Liver (tissue), 9 donors: ENCODE measurements around the gene CDH23. TPM values are rescaled to one million over a fixed set of nuclear protein-coding genes. Genes with fewer than 3 reads are reported as not detected.

Experiments
- DNase-seq: peaks from one replicate; pipeline ENCODE4 v3.0.0-alpha.2; 2017; ENCODE audit warnings: low spot score
- H3K27ac ChIP-seq, 2 donors: one replicate each; pipeline ENCODE4 v1.7.0; 2013; ENCODE audit warnings: inconsistent platforms in 2 of 2, low read length in 2 of 2, control low read depth in 1 of 2, low read depth in 1 of 2, mild to moderate bottlenecking in 1 of 2
- H3K27me3 ChIP-seq, 4 donors: one replicate each; pipeline versions ENCODE4 v1.6.1 to v1.7.0; 2013; ENCODE audit warnings: low read length in 3 of 4, inconsistent platforms in 1 of 4, mild to moderate bottlenecking in 1 of 4, moderate library complexity in 1 of 4; ENCODE audit not compliant: control insufficient read depth in 4 of 4, insufficient read depth in 4 of 4
- H3K36me3 ChIP-seq, 4 donors: one replicate each; pipeline versions ENCODE4 v1.6.1 to v1.7.0; 2013; ENCODE audit warnings: low read length in 3 of 4, mild to moderate bottlenecking in 3 of 4, low read depth in 1 of 4, moderate library complexity in 1 of 4; ENCODE audit not compliant: control insufficient read depth in 4 of 4, insufficient read depth in 3 of 4
- H3K4me1 ChIP-seq, 4 donors: one replicate each; pipeline versions ENCODE4 v1.6.1 to v1.7.0; 2013; ENCODE audit warnings: low read length in 3 of 4, mild to moderate bottlenecking in 3 of 4, moderate library complexity in 1 of 4; ENCODE audit not compliant: control insufficient read depth in 4 of 4, insufficient read depth in 4 of 4
- H3K4me3 ChIP-seq, 3 donors: one replicate each; pipeline versions ENCODE4 v1.6.1 to v1.7.0; 2013; ENCODE audit warnings: low read length in 3 of 3, control low read depth in 1 of 3, low read depth in 1 of 3, mild to moderate bottlenecking in 1 of 3
- H3K9ac ChIP-seq, 2 donors: one replicate each; pipeline ENCODE4 v1.7.0; 2013; ENCODE audit warnings: low read length in 2 of 2, mild to moderate bottlenecking in 2 of 2, moderate library complexity in 2 of 2, control low read depth in 1 of 2, low read depth in 1 of 2
- H3K9me3 ChIP-seq, 4 donors: one replicate each; pipeline versions ENCODE4 v1.6.1 to v1.7.0; 2013; ENCODE audit warnings: low read length in 3 of 4; ENCODE audit not compliant: control insufficient read depth in 4 of 4
- EGR1 ChIP-seq, 2 donors: IDR thresholded peaks; 2 replicates each; pipeline ENCODE4 v1.6.1; 2016 to 2018; ENCODE audit warnings: antibody characterized with exemption in 2 of 2, low read depth in 2 of 2
- FOXA1 ChIP-seq: IDR thresholded peaks from 2 replicates; pipeline ENCODE4 v1.6.1; 2016; ENCODE audit warnings: antibody characterized with exemption
- FOXA2 ChIP-seq: IDR thresholded peaks from 2 replicates; pipeline ENCODE4 v1.6.1; 2016; ENCODE audit warnings: antibody characterized with exemption
- GABPA ChIP-seq, 2 donors: IDR thresholded peaks in 1 of 2; conservative IDR thresholded peaks in 1 of 2; 2 replicates each; pipeline ENCODE4 v1.6.1; 2016; ENCODE audit warnings: antibody characterized with exemption in 2 of 2, mild to moderate bottlenecking in 1 of 2, moderate library complexity in 1 of 2
- HNF4G ChIP-seq: IDR thresholded peaks from 2 replicates; pipeline ENCODE4 v1.6.1; 2016; ENCODE audit warnings: antibody characterized with exemption
- JUND ChIP-seq, 2 donors: IDR thresholded peaks; 2 replicates each; pipeline ENCODE4 v1.6.1; 2016; ENCODE audit warnings: antibody characterized with exemption in 2 of 2
- NR2F2 ChIP-seq: IDR thresholded peaks from 2 replicates; pipeline ENCODE4 v1.6.1; 2016; ENCODE audit warnings: antibody characterized with exemption
- RAD21 ChIP-seq, 2 donors: IDR thresholded peaks; 2 replicates each; pipeline ENCODE4 v1.6.1; 2016; ENCODE audit warnings: antibody characterized with exemption in 2 of 2, mild to moderate bottlenecking in 2 of 2
- RXRA ChIP-seq, 2 donors: IDR thresholded peaks; 2 replicates each; pipeline ENCODE4 v1.6.1; 2017 to 2018; ENCODE audit warnings: antibody characterized with exemption in 2 of 2, mild to moderate bottlenecking in 1 of 2
- SP1 ChIP-seq: IDR thresholded peaks from 2 replicates; pipeline ENCODE4 v1.6.1; 2018; ENCODE audit warnings: antibody characterized with exemption, mild to moderate bottlenecking
- TAF1 ChIP-seq: conservative IDR thresholded peaks from 2 replicates; pipeline ENCODE4 v1.6.1; 2016; ENCODE audit warnings: antibody characterized with exemption, mild to moderate bottlenecking
- YY1 ChIP-seq: IDR thresholded peaks from 2 replicates; pipeline ENCODE4 v1.6.1; 2016; ENCODE audit warnings: antibody characterized with exemption, mild to moderate bottlenecking
- WGBS: extraction: QIAGEN DNeasy Blood & Tissue Kit; methylation state at CpG from one replicate; pipeline ENCODE4 v1.1.7; 2013; 5-methylcytosine and 5-hydroxymethylcytosine counted together
- polyA plus RNA-seq, 2 donors: library from polyadenylated mRNA; stranded (reverse) in 1 of 2; unstranded in 1 of 2; fragments of 200-250 nt in 1 of 2; fragments of >200 nt in 1 of 2; fragmentation: Nextera tagmentation in 1 of 2; extraction: Ambion mirVana in 1 of 2; gene quantifications; one replicate each; pipeline versions ENCODE4 v1.2.1 to v1.2.3, GENCODE V29; 2013 to 2015
- total RNA-seq, 2 donors: library from RNA; depleted of rRNA; stranded (reverse); fragments of >200 nt; gene quantifications; one replicate each; pipeline ENCODE4 v1.2.3, GENCODE V29; 2014
- TF ChIP-seq, protein P1 (sequence below): IDR thresholded peaks from 2 replicates; pipeline ENCODE4 v1.6.1; 2016; ENCODE audit warnings: antibody characterized with exemption, mild to moderate bottlenecking
- TF ChIP-seq, protein P2 (sequence below): IDR thresholded peaks from 2 replicates; pipeline ENCODE4 v1.6.1; 2016; ENCODE audit warnings: antibody characterized with exemption
- TF ChIP-seq, protein P3 (sequence below): IDR thresholded peaks from 2 replicates; pipeline ENCODE4 v1.6.1; 2016; ENCODE audit warnings: antibody characterized with exemption
- TF ChIP-seq, protein P4 (sequence below): fragments of 150-350 bp; IDR thresholded peaks from 2 replicates; pipeline ENCODE4 v1.5.1; 2017; ENCODE audit warnings: improper control_type of control experiment, low read depth, low read length; ENCODE audit not compliant: missing input control
- TF ChIP-seq, protein P5 (sequence below): IDR thresholded peaks from 2 replicates; pipeline ENCODE4 v1.6.1; 2016; ENCODE audit warnings: antibody characterized with exemption
- donor health status: healthy.
- donor health status: healthy.
- donor health status: healthy.
- donor health status: healthy.
- donor health status: healthy.

CDH23 gene
- total and polyA plus RNA-seq, 4 donors: 1.5 to 4.7 (median 3.4) TPM

DNA sequence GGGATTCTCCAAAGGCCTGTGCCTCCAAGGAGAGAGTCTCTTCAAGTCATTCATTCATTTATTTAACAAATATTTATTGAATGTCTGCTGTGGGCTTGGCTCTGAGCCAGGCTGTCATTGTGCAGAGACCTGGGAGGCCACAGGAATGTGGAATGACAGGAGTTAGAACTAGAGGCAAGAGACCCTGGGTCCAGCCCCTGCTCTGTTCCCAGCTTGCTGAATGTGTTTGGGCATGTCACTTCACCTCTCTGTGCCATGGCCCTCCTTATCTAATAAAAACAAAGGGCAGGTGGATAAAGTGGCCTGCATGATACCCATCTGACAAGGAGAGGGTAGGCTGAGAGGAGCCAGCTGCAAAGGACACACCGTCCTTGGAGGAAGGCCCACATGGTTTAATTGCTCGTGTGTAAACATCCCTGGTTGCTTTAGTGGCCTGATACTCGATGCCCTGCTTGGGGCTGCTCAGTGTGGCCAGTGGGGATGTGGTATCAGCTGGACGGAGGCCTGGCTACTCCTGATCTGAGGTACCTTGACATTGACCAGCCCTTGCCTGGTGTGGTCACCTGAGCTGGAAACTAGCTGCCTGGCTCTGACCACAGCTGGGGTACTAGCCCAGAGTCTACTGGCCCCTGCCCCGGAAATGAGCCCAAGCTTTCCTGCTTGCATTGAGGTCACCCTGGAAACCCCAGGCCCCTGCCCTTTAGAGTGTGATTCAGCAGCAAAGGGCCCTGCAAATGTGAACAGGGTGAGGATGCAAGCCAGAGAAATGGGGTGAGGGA, 116.2 kb downstream of the CDH23 start (continued):
- TF ChIP-seq, protein P1, sequence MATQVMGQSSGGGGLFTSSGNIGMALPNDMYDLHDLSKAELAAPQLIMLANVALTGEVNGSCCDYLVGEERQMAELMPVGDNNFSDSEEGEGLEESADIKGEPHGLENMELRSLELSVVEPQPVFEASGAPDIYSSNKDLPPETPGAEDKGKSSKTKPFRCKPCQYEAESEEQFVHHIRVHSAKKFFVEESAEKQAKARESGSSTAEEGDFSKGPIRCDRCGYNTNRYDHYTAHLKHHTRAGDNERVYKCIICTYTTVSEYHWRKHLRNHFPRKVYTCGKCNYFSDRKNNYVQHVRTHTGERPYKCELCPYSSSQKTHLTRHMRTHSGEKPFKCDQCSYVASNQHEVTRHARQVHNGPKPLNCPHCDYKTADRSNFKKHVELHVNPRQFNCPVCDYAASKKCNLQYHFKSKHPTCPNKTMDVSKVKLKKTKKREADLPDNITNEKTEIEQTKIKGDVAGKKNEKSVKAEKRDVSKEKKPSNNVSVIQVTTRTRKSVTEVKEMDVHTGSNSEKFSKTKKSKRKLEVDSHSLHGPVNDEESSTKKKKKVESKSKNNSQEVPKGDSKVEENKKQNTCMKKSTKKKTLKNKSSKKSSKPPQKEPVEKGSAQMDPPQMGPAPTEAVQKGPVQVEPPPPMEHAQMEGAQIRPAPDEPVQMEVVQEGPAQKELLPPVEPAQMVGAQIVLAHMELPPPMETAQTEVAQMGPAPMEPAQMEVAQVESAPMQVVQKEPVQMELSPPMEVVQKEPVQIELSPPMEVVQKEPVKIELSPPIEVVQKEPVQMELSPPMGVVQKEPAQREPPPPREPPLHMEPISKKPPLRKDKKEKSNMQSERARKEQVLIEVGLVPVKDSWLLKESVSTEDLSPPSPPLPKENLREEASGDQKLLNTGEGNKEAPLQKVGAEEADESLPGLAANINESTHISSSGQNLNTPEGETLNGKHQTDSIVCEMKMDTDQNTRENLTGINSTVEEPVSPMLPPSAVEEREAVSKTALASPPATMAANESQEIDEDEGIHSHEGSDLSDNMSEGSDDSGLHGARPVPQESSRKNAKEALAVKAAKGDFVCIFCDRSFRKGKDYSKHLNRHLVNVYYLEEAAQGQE: no peak
- TF ChIP-seq YY1: no peak
- no peak for TF ChIP-seq RXRA (IDR thresholded peaks at IDR 0.05)
- TF ChIP-seq JUND (IDR thresholded peaks at IDR 0.05): no peak
- no peak for TF ChIP-seq HNF4G
- TF ChIP-seq, protein P2, sequence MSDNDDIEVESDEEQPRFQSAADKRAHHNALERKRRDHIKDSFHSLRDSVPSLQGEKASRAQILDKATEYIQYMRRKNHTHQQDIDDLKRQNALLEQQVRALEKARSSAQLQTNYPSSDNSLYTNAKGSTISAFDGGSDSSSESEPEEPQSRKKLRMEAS: no peak

DNA sequence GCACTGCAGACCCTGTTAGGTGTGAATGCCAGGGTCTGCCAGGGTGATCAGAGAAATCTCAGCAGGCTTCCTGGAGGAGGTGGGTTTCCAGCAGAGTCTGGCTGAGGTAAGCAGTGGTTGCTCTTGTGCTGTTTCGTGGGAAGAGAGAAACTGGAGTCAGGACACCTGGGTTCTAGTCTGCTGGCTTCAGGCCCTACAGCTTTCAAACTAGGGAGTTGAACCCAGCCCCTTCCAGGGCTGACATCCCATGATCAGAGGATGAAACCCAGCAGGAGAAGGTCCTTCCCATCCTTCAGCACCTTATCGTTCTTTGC, 116.8 kb downstream of the CDH23 start:
- TF ChIP-seq, protein P3, sequence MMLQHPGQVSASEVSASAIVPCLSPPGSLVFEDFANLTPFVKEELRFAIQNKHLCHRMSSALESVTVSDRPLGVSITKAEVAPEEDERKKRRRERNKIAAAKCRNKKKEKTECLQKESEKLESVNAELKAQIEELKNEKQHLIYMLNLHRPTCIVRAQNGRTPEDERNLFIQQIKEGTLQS: no peak
- TF ChIP-seq FOXA2 (no peak), RXRA (IDR thresholded peaks at IDR 0.05) (no peak), NR2F2 (no peak), HNF4G (no peak), SP1 (no peak), GABPA (IDR thresholded peaks at IDR 0.05 in 1 of 2, conservative IDR thresholded peaks at IDR 0.05 in 1 of 2) (no peak), JUND (IDR thresholded peaks at IDR 0.05) (no peak)
- TF ChIP-seq, protein P1: no peak
- TF ChIP-seq, protein P2: no peak
- H3K4me3 ChIP-seq: no peak overlapping the region
- no peaks in the 10 kb centered on the region for H3K27me3 ChIP-seq
- no peak overlapping the region for H3K9ac ChIP-seq
- no peak overlapping the region for H3K27ac ChIP-seq
- WGBS: 90% methylated on average over 2 of the region's 2 CpGs
- H3K9me3 ChIP-seq: no peaks in the 10 kb centered on the region
- H3K36me3 ChIP-seq: no peaks in the 10 kb centered on the region
- no peak for DNase-seq
- H3K4me1 ChIP-seq: no peaks in the 10 kb centered on the region

DNA sequence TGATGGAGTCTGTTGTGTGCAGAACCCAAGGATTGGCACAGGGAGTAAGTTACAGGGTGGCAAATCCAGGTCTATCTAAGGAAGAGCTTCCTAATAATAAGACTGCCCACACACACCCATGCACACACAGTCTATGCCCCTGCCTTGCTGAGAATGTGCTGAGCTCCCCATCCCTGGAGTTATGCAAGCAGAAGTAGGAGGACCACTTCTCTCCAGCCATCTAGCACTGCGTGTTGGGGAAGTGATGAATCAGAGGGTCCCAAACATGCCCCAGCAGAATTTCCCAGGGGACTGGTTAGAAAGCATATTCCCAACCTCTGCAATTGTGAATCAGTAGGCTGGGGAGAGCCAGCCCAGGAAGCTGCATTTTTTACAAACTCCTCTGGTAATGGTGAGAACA, 117.2 kb downstream of the CDH23 start:
- 86% methylated on average over 1 of the region's 1 CpG for WGBS
- Histone ChIP-seq H3K36me3 (no peaks in the 10 kb centered on the region), H3K27ac (no peak overlapping the region), H3K4me1 (no peaks in the 10 kb centered on the region), H3K9ac (no peak overlapping the region), H3K4me3 (no peak overlapping the region), H3K9me3 (no peaks in the 10 kb centered on the region), H3K27me3 (no peaks in the 10 kb centered on the region)
- no peak for TF ChIP-seq EGR1 (IDR thresholded peaks at IDR 0.05; ENCODE audit: low read depth in 2 of 2)
- TF ChIP-seq, protein P4, sequence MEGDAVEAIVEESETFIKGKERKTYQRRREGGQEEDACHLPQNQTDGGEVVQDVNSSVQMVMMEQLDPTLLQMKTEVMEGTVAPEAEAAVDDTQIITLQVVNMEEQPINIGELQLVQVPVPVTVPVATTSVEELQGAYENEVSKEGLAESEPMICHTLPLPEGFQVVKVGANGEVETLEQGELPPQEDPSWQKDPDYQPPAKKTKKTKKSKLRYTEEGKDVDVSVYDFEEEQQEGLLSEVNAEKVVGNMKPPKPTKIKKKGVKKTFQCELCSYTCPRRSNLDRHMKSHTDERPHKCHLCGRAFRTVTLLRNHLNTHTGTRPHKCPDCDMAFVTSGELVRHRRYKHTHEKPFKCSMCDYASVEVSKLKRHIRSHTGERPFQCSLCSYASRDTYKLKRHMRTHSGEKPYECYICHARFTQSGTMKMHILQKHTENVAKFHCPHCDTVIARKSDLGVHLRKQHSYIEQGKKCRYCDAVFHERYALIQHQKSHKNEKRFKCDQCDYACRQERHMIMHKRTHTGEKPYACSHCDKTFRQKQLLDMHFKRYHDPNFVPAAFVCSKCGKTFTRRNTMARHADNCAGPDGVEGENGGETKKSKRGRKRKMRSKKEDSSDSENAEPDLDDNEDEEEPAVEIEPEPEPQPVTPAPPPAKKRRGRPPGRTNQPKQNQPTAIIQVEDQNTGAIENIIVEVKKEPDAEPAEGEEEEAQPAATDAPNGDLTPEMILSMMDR: no peak
- no peak for TF ChIP-seq FOXA1
- TF ChIP-seq HNF4G: no peak
- no peak for TF ChIP-seq SP1
- no peak for TF ChIP-seq RAD21 (IDR thresholded peaks at IDR 0.05)
- TF ChIP-seq FOXA2: no peak
- no peak for TF ChIP-seq JUND (IDR thresholded peaks at IDR 0.05)
- no peak for TF ChIP-seq TAF1
- no peak for TF ChIP-seq RXRA (IDR thresholded peaks at IDR 0.05)
- TF ChIP-seq, protein P2: no peak
- no peak for TF ChIP-seq NR2F2
- TF ChIP-seq, protein P5, sequence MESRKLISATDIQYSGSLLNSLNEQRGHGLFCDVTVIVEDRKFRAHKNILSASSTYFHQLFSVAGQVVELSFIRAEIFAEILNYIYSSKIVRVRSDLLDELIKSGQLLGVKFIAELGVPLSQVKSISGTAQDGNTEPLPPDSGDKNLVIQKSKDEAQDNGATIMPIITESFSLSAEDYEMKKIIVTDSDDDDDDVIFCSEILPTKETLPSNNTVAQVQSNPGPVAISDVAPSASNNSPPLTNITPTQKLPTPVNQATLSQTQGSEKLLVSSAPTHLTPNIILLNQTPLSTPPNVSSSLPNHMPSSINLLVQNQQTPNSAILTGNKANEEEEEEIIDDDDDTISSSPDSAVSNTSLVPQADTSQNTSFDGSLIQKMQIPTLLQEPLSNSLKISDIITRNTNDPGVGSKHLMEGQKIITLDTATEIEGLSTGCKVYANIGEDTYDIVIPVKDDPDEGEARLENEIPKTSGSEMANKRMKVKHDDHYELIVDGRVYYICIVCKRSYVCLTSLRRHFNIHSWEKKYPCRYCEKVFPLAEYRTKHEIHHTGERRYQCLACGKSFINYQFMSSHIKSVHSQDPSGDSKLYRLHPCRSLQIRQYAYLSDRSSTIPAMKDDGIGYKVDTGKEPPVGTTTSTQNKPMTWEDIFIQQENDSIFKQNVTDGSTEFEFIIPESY: no peak
- TF ChIP-seq YY1: no peak
- DNase-seq: no peak
